ENCODE measurements around the gene SLC41A1. TPM values are rescaled to one million over a fixed set of nuclear protein-coding genes. Genes with fewer than 3 reads are reported as not detected.

The SLC41A1 gene
- total and polyA plus RNA-seq, 9 of the 15 experiments (the other 6 are each of a cell fraction or from before 2014, with no cell fraction given), result 4.1 to 29.3 (median 11.4) TPM

DNA sequence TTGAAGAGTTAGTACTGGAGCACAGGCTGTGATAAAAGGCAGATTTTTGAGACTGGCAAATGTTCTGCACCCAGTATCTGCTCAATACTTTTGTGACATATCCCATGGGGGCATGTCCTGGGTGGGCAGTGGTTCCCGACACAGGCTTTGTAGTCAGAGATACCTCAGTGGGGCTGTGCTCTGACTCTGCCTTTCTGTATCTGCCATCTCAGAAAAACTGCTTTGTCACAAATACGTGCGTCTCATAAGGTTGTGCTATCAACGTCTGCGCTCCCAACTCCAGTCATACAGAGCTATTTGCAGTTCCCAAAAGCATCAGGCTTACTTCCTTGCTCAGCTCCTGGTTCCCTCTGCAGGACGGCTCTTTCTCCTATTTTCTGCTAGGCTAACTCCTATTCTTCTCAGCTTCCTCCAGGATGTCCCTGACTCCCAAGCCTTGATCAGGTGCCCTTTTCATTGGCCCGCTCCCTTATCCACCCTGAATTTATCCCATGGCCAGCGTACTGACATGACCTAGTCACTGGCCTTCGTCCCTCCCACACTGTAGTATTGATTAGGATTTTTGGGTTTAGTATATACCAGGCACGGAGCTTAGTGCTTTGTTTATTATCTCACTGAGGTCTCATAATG lies 25.6 kb downstream of the SLC41A1 start (continued):
- TF ChIP-seq RAD21 (CRISPR knock-in tag; conservative IDR thresholded peaks at IDR 0.05 in 1 of 2, IDR thresholded peaks at IDR 0.05 in 1 of 2), result peak; percentile 19 to 34; a peak in 3 of 4 replicates
- peak; percentile 65; the same call in 1 of the 2 replicates for TF ChIP-seq CREM (IDR thresholded peaks at IDR 0.05; ENCODE audit: low read depth)
- TF ChIP-seq ZEB2 (IDR thresholded peaks at IDR 0.05), result no peak; the same call in 1 of the 2 replicates
- no peak for TF ChIP-seq U2AF2 (optimal IDR thresholded peaks at IDR 0.05; ENCODE audit: low read depth, low read length)
- TF ChIP-seq TRIM24 (IDR thresholded peaks at IDR 0.05), result peak in 1 of 2 experiments; percentile 20; a peak in 1 of 4 replicates
- no peak for TF ChIP-seq CREB1 (IDR thresholded peaks at IDR 0.05)
- TF ChIP-seq CREB1 (CRISPR knock-in tag; IDR thresholded peaks at IDR 0.05), result 0 out of 2 replicates have a peak, but pooled peaks have one; percentile 14
- no peak for TF ChIP-seq CREBBP (IDR thresholded peaks at IDR 0.05; ENCODE audit: low read depth, low read length)
- TF ChIP-seq RBM34 (IDR thresholded peaks at IDR 0.05; ENCODE audit: borderline replicate concordance, insufficient read depth, low read length), result no peak
- TF ChIP-seq, protein P1, sequence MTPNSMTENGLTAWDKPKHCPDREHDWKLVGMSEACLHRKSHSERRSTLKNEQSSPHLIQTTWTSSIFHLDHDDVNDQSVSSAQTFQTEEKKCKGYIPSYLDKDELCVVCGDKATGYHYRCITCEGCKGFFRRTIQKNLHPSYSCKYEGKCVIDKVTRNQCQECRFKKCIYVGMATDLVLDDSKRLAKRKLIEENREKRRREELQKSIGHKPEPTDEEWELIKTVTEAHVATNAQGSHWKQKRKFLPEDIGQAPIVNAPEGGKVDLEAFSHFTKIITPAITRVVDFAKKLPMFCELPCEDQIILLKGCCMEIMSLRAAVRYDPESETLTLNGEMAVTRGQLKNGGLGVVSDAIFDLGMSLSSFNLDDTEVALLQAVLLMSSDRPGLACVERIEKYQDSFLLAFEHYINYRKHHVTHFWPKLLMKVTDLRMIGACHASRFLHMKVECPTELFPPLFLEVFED (CRISPR knock-in tag; conservative IDR thresholded peaks at IDR 0.05), result 0 out of 2 replicates have a peak, but pooled peaks have one; percentile 44
- peak; percentile 75 for TF ChIP-seq SMARCA4 (IDR thresholded peaks at IDR 0.05)
- TF ChIP-seq HDAC1 (IDR thresholded peaks at IDR 0.05), result peak in 1 of 2 experiments; percentile 53; a peak in 1 of 4 replicates
- TF ChIP-seq BACH1 (tag; IDR thresholded peaks at IDR 0.05), result peak; percentile 89
- TF ChIP-seq SMARCE1 (IDR thresholded peaks at IDR 0.05), result peak; percentile 80; the same call in 1 of the 2 replicates
- no peak for TF ChIP-seq NCOA2 (IDR thresholded peaks at IDR 0.05; ENCODE audit: partially characterized antibody in 2 of 2)
- TF ChIP-seq, protein P2, sequence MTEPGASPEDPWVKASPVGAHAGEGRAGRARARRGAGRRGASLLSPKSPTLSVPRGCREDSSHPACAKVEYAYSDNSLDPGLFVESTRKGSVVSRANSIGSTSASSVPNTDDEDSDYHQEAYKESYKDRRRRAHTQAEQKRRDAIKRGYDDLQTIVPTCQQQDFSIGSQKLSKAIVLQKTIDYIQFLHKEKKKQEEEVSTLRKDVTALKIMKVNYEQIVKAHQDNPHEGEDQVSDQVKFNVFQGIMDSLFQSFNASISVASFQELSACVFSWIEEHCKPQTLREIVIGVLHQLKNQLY (CRISPR knock-in tag; conservative IDR thresholded peaks at IDR 0.05), result no peak
- 0 out of 2 replicates have a peak, but pooled peaks have one; percentile 18 for TF ChIP-seq EHMT2 (IDR thresholded peaks at IDR 0.05)
- TF ChIP-seq KLF16 (IDR thresholded peaks at IDR 0.05), result no peak
- TF ChIP-seq BHLHE40 (IDR thresholded peaks at IDR 0.05; ENCODE audit: low read length), result peak; percentile 41
- TF ChIP-seq POLR2B (IDR thresholded peaks at IDR 0.05; ENCODE audit: low read depth, partially characterized antibody), result peak; percentile 28
- peak; percentile 42; the same call in 1 of the 2 replicates for TF ChIP-seq L3MBTL2 (IDR thresholded peaks at IDR 0.05)
- no peak for TF ChIP-seq HNRNPH1 (optimal IDR thresholded peaks at IDR 0.05; ENCODE audit: low read depth, low read length)
- TF ChIP-seq, protein P3, sequence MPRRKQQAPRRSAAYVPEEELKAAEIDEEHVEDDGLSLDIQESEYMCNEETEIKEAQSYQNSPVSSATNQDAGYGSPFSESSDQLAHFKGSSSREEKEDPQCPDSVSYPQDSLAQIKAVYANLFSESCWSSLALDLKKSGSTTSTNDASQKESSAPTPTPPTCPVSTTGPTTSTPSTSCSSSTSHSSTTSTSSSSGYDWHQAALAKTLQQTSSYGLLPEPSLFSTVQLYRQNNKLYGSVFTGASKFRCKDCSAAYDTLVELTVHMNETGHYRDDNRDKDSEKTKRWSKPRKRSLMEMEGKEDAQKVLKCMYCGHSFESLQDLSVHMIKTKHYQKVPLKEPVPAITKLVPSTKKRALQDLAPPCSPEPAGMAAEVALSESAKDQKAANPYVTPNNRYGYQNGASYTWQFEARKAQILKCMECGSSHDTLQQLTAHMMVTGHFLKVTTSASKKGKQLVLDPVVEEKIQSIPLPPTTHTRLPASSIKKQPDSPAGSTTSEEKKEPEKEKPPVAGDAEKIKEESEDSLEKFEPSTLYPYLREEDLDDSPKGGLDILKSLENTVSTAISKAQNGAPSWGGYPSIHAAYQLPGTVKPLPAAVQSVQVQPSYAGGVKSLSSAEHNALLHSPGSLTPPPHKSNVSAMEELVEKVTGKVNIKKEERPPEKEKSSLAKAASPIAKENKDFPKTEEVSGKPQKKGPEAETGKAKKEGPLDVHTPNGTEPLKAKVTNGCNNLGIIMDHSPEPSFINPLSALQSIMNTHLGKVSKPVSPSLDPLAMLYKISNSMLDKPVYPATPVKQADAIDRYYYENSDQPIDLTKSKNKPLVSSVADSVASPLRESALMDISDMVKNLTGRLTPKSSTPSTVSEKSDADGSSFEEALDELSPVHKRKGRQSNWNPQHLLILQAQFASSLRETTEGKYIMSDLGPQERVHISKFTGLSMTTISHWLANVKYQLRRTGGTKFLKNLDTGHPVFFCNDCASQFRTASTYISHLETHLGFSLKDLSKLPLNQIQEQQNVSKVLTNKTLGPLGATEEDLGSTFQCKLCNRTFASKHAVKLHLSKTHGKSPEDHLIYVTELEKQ (CRISPR knock-in tag; IDR thresholded peaks at IDR 0.05), result no peak
- no peak for TF ChIP-seq NR3C1 (CRISPR knock-in tag; IDR thresholded peaks at IDR 0.05)
- TF ChIP-seq ZNF668 (CRISPR knock-in tag; IDR thresholded peaks at IDR 0.05), result peak; percentile 29; the same call in 1 of the 2 replicates
- TF ChIP-seq EP400 (IDR thresholded peaks at IDR 0.05), result peak; percentile 56

Data from K562 (cell line).